Subcutaneous adipose tissue (tissue), 4 donors: ENCODE results near the gene CORO6. TPM values are rescaled to one million over a fixed set of nuclear protein-coding genes. Genes with fewer than 3 reads are reported as not detected.

Experiments used
- total RNA-seq, 4 donors: library from RNA; depleted of rRNA; stranded (reverse); fragments of >200 nt; gene quantifications; one replicate each; pipeline ENCODE4 v1.1.0, GENCODE V29; 2016
- TF ChIP-seq, protein P1 (sequence below): fragments of 450-650 bp; IDR thresholded peaks from one replicate; pipeline ENCODE4 v1.5.1; 2016; ENCODE audit warnings: low read depth, mild to moderate bottlenecking, control low read depth, antibody characterized with exemption, moderate library complexity

Gene CORO6
- total RNA-seq, 4 donors from 2014 or later, result 9.3 to 39.6 (median 32.4) TPM

- TF ChIP-seq, protein P1, sequence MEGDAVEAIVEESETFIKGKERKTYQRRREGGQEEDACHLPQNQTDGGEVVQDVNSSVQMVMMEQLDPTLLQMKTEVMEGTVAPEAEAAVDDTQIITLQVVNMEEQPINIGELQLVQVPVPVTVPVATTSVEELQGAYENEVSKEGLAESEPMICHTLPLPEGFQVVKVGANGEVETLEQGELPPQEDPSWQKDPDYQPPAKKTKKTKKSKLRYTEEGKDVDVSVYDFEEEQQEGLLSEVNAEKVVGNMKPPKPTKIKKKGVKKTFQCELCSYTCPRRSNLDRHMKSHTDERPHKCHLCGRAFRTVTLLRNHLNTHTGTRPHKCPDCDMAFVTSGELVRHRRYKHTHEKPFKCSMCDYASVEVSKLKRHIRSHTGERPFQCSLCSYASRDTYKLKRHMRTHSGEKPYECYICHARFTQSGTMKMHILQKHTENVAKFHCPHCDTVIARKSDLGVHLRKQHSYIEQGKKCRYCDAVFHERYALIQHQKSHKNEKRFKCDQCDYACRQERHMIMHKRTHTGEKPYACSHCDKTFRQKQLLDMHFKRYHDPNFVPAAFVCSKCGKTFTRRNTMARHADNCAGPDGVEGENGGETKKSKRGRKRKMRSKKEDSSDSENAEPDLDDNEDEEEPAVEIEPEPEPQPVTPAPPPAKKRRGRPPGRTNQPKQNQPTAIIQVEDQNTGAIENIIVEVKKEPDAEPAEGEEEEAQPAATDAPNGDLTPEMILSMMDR, result no peak
These were observed 33.9 kb downstream of the CORO6 start for GRCh38 chr17:29588562-29589411.

- TF ChIP-seq, protein P1, result no peak
These were observed 34.6 kb downstream of the CORO6 start for GRCh38 chr17:29588017-29588561.

- TF ChIP-seq, protein P1, result no peak
These were observed 35.1 kb downstream of the CORO6 start for GRCh38 chr17:29587591-29587990.

DNA sequence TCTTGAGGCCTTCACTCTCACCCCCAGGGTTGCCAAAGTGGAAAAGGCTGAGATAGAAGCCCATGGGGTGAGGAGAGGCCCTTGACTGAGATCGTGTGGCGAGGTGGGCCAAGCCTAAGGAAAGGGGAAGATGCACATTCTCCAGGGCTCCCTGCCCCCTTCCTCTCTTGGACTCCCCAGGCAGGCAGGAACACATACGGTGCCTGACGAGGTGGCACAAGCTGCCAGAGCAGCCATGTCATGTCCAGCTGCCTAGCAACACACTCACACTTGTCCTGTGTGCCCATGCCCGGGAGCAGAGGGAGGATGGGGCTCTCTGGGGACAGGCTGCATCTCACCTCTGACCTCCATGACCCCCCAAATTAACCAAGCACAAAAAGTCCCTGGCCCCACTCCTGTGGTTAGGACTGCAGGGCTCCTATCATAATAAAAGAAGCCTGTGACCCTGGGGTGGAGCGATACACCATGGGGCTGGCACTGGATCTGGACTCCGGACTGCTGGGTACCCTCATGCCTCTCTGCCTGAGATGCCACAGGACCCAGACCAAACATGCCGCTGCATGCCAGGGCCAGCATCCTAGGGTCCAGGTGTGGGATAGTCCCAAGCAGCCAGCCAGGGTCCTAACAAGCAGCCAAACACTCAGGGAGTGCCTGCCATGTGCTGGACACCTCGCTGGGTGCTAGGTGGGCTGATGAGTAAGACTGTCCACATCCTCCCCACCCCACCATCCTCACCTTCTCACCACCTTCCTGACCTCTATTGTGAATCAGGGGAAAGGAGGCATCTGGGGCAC, 35.8 kb downstream of the CORO6 start:
- TF ChIP-seq, protein P1, result no peak

DNA sequence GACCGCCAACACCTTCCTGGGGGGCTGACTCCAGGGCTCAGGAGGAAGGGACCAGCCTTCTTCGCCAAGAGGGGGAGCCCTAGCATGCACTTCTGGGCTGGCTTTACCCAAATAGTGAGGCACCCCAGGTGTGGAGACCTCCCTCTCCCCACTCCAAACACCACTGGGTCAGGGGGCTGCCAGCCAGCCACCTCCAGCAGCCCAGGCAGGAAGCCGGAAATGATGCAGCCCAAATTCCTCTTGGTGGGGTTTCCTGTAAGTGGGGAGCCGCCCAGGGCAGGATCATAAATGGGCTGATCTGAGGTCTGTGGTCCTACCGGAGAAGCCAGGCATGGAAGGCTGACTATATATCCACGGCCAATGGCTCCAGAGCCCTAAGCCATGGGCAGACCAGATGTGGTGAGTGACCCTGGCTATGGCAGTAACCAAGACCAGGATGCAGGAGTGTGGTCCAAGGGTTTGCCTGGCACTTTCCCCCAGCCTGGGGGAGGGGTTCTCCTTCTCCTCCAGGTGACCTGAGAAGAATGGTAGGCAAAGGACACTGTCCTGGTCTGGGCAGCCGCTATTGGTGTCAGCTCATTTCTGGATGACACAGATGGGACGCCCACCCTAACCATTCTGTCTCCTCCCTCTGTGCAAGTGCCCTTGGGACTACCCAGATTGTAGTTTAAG, 37.5 kb downstream of the CORO6 start:
- TF ChIP-seq, protein P1, result no peak

- TF ChIP-seq, protein P1, result no peak
These were observed 38.1 kb downstream of the CORO6 start for GRCh38 chr17:29584452-29585079.
